Ectodermal cell (in vitro differentiated cells): Measurements from ENCODE around the gene NTM.

Experiments
- H3K27ac ChIP-seq: 2 replicates; pipeline ENCODE4 v1.7.0; 2013; ENCODE audit warnings: mild to moderate bottlenecking, low read depth, low read length; ENCODE audit not compliant: insufficient read depth, poor library complexity, severe bottlenecking
- H3K27me3 ChIP-seq: 2 replicates; pipeline ENCODE4 v1.7.0; 2013; ENCODE audit warnings: mild to moderate bottlenecking, low read length; ENCODE audit not compliant: insufficient read depth, control insufficient read depth, poor library complexity, severe bottlenecking
- H3K36me3 ChIP-seq: one replicate; pipeline ENCODE4 v1.7.0; 2013; ENCODE audit warnings: low read length; ENCODE audit not compliant: control insufficient read depth, insufficient read depth
- H3K4me1 ChIP-seq: one replicate; pipeline ENCODE4 v1.7.0; 2013; ENCODE audit warnings: low read length; ENCODE audit not compliant: control insufficient read depth, insufficient read depth
- H3K4me3 ChIP-seq: 2 replicates; pipeline ENCODE4 v1.7.0; 2013; ENCODE audit warnings: low read depth, low read length, control low read depth; ENCODE audit not compliant: insufficient read depth
- H3K9me3 ChIP-seq: 2 replicates; pipeline ENCODE4 v1.7.0; 2013; ENCODE audit warnings: mild to moderate bottlenecking, low read length, moderate library complexity; ENCODE audit not compliant: control insufficient read depth
- WGBS, 2 experiments: methylation state at CpG; one replicate each; pipeline ENCODE4 v1.1.7; 2013; ENCODE audit warnings: missing lambda C conversion rate in 2 of 2; 5-methylcytosine and 5-hydroxymethylcytosine counted together

Gene NTM

DNA sequence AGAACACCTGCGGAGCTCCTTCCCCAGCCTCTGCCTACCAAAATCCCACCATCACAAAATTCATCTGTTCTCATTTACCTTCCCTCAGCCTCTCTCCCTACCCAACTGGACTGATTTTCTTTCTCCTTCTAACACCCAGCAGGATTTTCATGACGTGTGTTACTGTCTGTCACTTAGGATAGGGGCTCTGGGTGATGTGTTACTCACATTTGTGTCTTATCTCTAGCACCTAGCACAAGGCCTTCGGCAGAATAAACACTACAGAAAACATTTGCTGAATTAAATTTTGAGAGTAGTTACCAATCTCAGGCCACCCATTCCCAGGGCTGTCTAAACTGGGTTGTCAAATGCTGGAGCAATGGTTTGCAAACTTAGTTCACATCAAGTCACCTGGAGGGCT lies 88.0 kb downstream of the NTM start:
- WGBS, 2 experiments = 67 to 78% methylated on average over 3 of the region's 3 CpGs
- Histone ChIP-seq H3K9me3 (no peaks in the 10 kb centered on the region), H3K36me3 (no peaks in the 10 kb centered on the region), H3K4me3 (no peak overlapping the region), H3K4me1 (no peaks in the 10 kb centered on the region), H3K27me3 (no peaks in the 10 kb centered on the region), H3K27ac (no peak overlapping the region)

DNA sequence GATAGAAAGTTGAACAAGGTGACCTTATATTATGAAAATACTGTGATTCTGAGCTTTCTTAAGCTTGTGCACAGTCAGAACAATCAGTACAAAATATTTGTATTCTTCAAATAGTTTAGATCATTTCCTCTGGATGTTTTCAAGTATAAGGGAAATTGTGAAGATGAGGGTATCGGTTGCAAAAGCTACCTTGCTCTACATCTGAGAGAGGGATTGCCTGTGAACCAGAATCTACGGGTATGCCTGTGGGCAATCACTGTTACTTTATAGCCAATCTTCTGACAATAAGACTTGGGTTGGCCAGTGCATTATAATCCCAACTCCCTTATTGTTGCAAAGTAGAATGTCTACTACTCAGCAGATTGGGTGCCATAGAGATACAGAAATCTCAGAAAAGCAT lies 90.5 kb downstream of the NTM start:
- Histone ChIP-seq H3K27ac (no peak overlapping the region), H3K36me3 (no peaks in the 10 kb centered on the region), H3K27me3 (no peaks in the 10 kb centered on the region), H3K4me3 (no peak overlapping the region), H3K4me1 (peaks cover 8% of the 10 kb centered on the region), H3K9me3 (no peaks in the 10 kb centered on the region)
- WGBS, 2 experiments = 95 to 100% methylated on average over 2 of the region's 2 CpGs

DNA sequence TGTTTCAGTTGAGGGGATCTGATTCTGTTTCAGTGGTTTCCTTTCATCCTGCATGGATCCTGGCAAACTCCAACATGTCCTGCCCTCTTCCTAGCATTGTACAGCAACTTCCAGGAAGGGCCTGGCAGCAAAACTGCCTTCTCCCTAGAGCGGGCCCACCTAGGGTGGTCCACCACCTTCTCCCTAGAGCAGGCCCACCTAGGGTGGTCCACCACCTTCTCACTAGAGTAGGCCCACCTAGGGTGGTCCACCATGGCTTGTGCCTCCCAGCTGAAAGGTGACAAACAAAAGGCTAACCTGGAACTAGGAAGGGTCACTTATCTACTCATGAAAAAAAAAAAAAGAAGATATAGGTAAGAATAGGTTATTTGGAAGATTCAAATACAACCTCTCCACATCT lies 92.2 kb downstream of the NTM start:
- Histone ChIP-seq H3K27ac (no peak overlapping the region), H3K4me3 (no peak overlapping the region), H3K36me3 (no peaks in the 10 kb centered on the region), H3K9me3 (no peaks in the 10 kb centered on the region), H3K27me3 (no peaks in the 10 kb centered on the region), H3K4me1 (peaks cover 15% of the 10 kb centered on the region)
- WGBS, 2 experiments = 89 to 92% methylated on average over 1 of the region's 1 CpG

DNA sequence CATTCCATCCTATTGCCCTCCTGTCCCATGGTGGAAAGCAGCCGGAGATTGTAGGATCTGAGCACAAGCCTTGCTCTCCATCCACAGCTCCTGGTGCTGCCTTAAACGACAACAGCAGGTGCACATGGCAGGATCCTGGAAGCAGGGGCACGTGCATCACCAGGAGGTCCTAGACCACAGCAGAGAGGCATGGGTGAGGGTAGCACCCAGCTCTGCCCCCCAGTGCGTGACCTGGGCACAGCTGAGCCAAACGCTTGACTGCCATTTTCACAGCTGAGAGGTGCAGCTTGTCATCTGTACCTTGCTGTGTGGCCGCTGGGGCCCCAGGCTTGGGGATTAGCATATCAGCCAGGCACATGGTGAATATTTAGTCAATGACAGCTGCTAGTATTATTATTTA lies 92.7 kb downstream of the NTM start:
- Histone ChIP-seq H3K27me3 (no peaks in the 10 kb centered on the region), H3K36me3 (no peaks in the 10 kb centered on the region), H3K9me3 (no peaks in the 10 kb centered on the region), H3K4me3 (no peak overlapping the region), H3K27ac (no peak overlapping the region), H3K4me1 (peaks cover 19% of the 10 kb centered on the region)
- WGBS, 2 experiments = 95 to 96% methylated on average over 6 of the region's 6 CpGs

DNA sequence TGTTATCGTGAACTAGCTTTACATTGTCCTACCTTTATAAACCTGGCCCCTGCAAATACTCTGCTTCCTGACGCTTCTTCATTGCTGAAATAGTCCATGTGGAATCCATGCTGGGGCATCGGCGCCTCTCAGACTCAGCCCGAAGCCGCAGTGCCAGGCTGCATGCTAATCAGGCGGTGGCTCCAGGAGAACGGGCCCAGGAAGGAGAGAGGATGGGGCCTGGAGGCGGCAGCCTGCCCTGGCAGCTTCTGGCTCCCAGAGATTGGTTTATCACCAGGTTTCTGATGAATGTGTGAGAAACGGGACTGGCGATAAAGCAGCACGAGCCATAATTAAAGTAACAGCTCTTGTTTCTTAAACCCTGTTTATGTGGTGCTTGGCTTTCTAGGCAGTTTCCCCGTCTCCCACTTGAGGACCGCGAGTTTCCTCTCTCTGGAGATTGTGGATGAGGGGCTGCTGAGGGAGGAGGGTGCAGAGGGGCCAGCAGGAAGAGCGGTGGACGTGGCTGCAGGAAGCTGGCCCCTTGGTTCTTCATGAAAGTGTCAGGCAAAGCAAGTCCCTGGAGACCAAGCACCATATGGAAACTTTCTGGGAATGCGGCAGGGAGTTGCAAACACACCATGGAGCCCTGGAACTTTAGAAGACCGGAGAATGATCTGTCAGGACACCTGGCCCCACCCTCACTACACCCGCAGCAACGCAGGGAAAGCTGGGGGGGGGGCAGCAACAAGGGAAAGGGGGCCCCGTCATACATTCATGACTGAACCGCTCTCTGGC lies 93.4 kb downstream of the NTM start:
- Histone ChIP-seq H3K4me3 (no peak overlapping the region), H3K27ac (no peak overlapping the region), H3K9me3 (no peaks in the 10 kb centered on the region), H3K27me3 (no peaks in the 10 kb centered on the region), H3K36me3 (no peaks in the 10 kb centered on the region), H3K4me1 (peaks cover 23% of the 10 kb centered on the region)
- WGBS, 2 experiments = 90% methylated on average over 23 of the region's 23 CpGs

DNA sequence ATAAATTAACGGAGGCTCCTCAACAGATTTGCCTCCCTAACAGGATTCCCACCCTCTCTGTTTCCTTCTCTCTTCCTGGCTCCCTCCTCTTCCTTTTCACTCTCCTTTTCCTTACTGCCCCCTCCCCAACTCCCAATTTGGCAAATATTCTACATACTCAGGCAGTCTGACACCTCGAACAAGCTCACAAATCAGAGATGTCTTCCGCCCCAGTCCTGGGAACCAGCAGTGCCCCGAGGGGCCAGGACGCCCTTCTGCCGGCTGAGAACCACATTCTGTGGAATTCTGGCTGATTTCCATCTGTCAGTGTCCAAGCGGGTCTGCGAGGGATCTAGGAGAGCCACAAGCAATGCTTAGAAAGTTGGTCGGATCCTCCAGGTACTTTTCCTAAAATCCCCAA lies 94.0 kb downstream of the NTM start:
- no peak overlapping the region for H3K27ac ChIP-seq
- H3K4me1 ChIP-seq = peaks cover 23% of the 10 kb centered on the region
- no peaks in the 10 kb centered on the region for H3K9me3 ChIP-seq
- no peak overlapping the region for H3K4me3 ChIP-seq
- H3K36me3 ChIP-seq = no peaks in the 10 kb centered on the region
- no peaks in the 10 kb centered on the region for H3K27me3 ChIP-seq
- 92 to 93% methylated on average over 9 of the region's 9 CpGs for WGBS, 2 experiments

DNA sequence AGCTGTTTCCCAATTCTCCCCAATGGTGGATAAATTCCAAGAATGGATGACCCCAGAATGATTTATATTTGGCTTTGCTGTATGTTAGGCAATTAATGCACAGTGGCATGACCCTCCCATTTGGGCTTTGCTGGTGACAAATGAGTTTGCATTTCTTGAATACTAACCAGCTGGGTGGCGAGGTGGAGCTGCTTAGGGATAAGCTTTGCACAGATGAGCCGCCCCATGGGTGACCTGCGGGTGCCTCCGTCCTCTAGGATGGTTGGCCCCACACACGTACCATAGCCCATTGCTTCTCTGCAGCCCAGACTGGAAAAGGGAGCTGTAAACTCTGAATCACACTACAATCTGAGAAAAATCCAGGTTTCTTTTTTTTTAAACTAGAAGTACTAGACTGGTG lies 94.6 kb downstream of the NTM start:
- no peaks in the 10 kb centered on the region for H3K9me3 ChIP-seq
- H3K4me1 ChIP-seq = peaks cover 23% of the 10 kb centered on the region
- no peak overlapping the region for H3K4me3 ChIP-seq
- H3K27me3 ChIP-seq = no peaks in the 10 kb centered on the region
- WGBS, 2 experiments = 92 to 97% methylated on average over 5 of the region's 5 CpGs
- H3K27ac ChIP-seq = no peak overlapping the region
- H3K36me3 ChIP-seq = no peaks in the 10 kb centered on the region

DNA sequence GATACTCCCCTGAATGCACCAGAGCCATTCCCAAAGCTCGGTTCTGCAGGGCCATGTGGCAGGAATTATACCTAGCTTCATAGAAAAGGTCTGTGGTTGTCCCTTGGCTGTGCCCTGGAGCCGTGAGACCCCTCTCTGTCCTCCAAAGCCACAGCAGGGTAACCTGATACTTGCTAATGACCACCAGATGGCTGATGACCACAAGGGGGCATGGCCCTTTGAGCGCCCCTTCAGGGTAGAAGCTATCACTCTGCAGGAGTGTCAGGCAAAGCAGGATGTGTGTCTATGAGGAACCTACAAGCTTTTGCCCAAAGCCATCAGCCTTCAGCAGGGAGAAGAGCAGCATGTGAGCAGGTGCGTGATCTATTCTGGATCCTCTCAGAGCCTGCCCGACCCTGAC lies 95.3 kb downstream of the NTM start:
- no peaks in the 10 kb centered on the region for H3K27me3 ChIP-seq
- H3K9me3 ChIP-seq = no peaks in the 10 kb centered on the region
- 41% methylated on average over 5 of the region's 5 CpGs for WGBS, 2 experiments
- peaks cover 28% of the 10 kb centered on the region for H3K4me1 ChIP-seq
- no peak overlapping the region for H3K27ac ChIP-seq
- no peaks in the 10 kb centered on the region for H3K36me3 ChIP-seq
- H3K4me3 ChIP-seq = no peak overlapping the region

DNA sequence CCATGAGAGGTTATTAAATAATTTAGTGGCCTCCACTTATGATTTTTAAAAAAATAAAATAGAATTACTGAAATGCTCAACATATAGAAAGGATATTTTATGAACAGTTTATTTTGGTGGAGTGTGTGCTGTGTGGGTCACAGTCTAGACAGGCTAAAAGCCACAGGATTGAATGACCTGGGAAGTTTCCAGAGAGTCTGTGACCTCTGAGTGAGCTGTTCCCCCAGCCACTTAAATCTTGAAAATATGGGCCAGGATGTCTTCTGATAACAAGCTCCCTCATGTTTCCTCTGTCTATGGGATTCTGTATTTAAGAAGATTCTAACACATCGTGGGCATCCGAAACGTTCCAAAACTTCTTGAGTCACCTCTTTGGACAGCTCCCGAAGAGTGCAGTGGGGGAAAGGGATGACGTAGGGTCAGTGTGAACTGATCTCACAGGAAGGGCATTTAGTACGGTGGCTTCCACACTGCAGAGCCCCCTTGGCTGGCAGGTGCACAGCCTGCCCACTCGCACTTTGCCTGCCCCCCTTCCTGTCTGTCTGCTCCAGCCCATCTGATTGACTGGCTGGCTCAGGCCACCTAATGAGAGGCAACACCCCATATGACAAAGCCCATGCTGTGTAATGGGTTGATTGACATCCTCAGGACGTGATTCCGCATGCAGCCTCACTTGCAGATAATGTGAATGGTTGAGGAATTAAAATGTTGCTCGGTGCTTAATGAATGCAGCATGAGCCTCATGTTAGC lies 97.4 kb downstream of the NTM start:
- no peak overlapping the region for H3K4me3 ChIP-seq
- no peak overlapping the region for H3K27ac ChIP-seq
- 53 to 58% methylated on average over 10 of the region's 10 CpGs for WGBS, 2 experiments
- H3K27me3 ChIP-seq = no peaks in the 10 kb centered on the region
- H3K4me1 ChIP-seq = peaks cover 33% of the 10 kb centered on the region
- H3K9me3 ChIP-seq = no peaks in the 10 kb centered on the region
- H3K36me3 ChIP-seq = no peaks in the 10 kb centered on the region

DNA sequence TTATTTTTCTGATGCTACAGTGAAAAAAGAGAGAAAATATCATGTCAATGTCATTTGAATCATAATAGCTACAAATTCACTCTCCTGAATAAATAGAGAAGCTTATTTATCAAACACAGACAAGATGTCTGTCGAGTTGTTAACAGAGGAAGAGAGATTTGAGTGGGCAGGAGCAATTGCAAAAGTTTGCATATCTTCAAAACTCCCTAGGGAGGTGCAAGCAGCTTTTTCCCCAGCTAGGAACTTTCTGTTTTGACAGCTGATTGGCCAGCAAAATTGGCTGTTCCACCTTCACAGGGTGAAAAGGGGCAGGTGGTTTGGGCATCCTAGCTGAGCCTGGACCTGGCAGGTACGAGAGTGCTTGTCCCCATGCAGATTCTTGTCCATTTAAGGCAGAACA lies 98.2 kb downstream of the NTM start:
- Histone ChIP-seq H3K27ac (no peak overlapping the region), H3K4me1 (peaks cover 33% of the 10 kb centered on the region), H3K4me3 (no peak overlapping the region), H3K9me3 (no peaks in the 10 kb centered on the region), H3K36me3 (no peaks in the 10 kb centered on the region), H3K27me3 (no peaks in the 10 kb centered on the region)
- 64 to 65% methylated on average over 2 of the region's 2 CpGs for WGBS, 2 experiments
